Amygdala (tissue), 56 donors: ENCODE results near the gene TTC23.

Experiments
- DNase-seq, 56 donors: peaks; one replicate each; lab custom pipeline; 2025; lab: John Stamatoyannopoulos, UW

Gene TTC23

DNA sequence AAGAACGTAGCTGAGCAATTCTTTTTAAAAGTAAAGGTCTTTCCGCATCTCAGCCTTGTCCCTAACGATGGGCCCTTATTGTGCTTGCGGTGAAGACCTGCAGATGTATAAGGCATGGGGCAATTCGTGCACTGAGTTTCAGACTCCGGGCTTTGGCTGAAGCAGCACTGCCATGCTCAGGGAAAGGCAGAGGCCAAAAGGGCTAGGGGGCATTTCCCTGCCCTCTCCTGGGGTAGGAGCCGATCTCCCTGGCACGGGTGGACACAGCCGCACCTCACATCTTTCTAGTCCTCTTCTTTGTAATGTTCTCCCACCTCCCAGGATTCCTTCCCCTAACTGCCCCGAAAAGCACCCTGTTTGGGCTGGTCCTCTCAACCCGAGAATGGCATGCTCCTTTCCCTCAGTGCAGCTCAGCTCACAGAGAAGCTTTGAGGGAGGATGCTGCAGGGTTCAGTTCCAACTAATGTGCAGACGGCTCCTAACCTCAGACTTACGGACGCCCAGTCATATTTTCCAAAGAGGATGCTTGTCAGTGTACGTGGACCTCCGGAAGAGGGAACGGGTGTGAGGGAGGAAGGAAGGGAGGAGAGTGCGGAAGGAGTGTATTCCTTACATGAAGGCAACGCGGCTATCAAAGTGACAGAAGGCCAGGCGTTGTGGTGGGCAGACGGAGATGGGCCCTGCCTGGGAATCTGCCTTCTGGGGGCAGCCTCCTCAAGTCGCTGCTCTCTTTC lies 83.3 kb downstream of the TTC23 start:
- DNase-seq: no peak

DNA sequence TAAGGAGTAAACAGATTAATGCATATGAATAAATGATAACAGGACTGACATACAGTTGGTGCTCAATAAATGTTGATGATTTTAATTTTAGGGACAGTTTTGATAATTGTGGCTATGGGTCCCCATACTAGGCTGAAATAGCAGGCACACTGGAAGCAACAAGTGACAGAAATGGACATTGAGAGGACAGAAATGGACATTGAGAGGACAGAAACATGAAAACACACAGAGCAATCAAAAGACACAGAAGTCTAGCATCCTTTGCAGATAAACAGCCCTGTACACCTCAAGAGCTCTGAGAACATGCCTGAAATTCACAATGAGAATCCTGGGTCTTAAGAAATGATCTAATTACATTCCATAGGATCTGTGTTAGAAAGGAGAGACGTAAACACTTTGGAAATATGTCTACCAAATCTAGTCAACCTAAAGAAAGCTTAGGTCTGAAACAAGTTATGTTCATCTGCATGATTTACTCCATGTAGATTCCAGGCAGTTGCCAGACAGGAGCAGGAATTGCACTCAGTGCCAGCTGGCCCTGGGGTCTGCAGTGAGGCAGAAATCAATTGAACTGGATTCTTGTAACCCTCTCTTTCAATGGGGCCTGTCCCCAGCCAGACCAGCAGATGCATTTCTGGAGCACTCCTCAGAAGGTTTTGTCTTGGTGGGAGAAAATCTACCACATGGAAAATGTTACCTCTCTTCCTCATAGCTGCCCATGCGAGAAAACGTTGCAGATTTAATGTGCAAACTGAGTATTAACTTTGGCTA lies 84.2 kb downstream of the TTC23 start:
- DNase-seq: no peak

DNA sequence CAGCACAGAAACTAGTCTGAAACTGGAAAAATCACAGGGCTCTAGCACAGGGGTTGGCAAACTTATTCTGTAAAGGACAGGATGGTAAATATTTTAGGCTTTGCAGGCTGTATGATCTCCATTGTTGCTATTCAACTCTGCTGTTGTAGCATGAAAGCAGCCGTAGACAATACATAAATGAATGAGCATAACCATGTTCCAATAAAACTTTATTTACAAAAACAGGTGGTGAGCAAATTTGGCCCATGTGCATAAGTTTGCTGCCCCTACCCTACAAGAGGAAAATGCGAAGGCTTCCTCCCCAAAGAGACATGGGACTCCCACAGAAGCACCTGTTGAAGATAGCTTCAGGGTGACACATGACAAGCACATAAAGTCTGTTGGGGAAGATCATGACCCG lies 85.3 kb downstream of the TTC23 start:
- DNase-seq: no peak

DNA sequence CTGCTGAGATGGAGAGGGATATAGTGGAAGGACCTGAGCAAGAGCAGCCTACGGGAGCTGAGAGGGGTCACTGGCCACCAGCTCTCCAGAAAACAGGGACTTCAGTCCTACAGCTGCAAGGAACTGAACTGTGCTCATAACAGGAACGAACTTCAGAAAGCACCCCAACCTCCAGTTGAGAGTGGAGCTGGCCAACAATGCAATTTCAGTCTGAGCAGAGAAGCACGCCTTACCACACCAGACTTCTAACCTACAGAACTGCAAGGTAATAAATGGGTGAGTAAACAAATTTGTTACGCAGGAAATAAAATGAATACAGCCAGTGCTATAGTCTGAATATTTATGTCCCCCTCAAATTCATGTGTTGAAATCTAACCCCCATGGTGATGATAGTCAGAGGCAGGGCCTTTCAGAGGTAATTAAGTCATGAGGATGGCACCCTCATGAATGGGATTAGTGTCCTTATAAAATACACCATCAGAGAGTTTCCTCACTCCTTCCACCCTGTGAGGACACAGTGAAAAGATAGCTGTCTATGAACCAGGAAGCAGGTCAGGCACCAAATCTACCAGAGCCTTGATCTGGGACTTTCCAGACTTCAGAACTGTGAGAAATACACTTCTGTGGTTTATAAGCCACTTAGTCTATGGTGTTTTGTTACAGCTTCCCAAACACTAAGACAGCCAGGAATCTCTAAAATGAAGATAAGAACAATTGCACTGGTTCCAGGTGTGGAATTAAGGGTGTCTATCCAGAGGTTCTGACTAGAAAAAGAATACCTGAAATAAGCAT lies 85.9 kb downstream of the TTC23 start:
- DNase-seq: no peak

DNA sequence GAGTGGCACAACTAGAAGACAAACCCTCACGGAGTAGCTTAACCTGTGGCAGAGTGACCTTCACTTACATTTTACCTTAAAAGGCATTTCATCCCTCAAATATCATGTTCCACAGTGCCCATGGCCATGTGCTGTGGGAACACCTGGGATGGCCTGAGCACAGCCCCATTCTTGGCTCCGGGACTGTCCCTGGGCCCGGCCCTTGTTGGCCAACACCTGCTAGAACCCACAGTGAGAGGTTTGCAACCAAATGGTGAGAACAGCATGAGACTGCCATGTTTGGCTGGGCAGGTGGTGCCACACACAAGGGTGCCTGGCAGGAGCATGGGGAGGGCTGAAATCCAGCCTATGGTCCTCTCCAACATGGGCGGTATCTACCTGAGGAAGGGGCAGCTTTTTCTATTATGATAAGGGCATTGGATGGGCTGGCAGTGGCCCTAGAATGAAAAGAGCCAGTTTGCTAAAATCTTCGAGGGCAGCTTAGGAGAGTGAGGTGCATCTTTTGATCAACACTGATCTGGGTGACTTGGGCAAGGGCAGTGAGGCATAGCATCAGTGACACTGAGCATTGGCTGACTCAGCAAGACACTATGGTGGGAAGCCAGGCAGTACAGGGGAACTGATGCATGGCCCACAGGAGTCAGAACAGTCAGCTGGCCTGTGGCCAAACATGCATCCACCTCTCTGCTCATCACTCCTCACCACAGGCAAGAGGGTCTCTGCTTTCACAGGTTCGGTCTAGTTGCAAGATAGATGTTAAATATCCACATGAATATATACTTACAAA lies 90.6 kb downstream of the TTC23 start:
- no peak for DNase-seq

DNA sequence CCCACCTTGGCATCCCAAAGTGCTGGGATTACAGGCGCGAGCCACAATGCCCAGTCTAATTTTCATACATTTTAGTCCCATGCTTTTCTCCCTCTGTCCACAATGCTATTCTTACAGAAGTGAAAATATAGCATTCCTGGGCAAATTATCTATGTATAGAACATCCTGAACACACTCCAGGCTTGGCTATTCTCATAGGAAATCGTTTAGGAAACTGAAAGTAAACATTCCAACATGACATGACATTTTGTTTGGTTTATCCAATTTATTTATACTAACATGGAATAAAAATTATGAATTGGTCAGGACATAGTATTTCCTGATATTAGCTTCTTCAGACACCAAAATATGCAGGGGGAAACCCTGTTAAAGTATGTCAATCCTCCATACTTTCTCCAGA lies 91.9 kb downstream of the TTC23 start:
- no peak for DNase-seq

DNA sequence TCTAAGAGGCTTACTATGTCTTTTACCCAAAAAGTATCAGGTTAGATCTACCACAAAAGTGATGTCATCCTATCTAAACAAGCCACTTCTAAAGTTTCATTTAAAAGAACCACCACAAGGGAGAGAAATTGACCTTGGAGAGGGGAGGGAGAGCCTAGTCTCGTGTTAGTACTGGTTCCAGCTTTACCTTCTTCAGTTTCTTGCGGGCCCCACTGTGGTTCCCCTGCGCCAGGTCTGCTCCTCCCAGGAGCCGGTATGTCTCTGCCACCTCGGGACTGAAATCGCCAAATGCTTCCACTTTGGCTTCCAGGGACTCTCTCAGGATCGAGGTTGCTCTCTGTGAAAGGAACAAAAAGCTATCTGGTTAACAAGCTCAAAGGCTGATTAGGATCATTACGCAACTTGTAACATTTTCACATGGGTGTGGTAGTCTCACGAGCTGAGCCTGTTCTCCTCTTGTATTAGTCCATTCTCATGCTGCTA lies 93.4 kb downstream of the TTC23 start:
- DNase-seq: no peak

DNA sequence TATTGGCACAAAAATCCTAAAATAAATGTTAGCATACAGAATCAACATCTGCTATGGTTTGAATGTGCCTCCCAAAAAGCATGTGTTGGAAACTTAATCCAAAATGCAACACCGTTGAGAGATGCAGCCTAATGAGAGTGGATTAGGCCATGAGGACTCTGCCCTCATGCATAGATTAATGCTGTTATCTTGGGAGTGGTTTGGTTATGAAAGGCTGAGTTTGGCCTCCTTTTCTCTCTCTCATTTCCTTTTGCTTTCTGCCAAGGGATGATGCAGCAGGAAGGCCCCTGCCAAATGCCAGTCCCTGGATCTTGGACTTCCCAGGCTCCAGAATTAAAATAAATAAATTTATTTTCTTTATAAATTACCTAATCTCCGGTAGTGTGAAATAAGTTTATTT lies 95.1 kb downstream of the TTC23 start:
- DNase-seq: no peak

DNA sequence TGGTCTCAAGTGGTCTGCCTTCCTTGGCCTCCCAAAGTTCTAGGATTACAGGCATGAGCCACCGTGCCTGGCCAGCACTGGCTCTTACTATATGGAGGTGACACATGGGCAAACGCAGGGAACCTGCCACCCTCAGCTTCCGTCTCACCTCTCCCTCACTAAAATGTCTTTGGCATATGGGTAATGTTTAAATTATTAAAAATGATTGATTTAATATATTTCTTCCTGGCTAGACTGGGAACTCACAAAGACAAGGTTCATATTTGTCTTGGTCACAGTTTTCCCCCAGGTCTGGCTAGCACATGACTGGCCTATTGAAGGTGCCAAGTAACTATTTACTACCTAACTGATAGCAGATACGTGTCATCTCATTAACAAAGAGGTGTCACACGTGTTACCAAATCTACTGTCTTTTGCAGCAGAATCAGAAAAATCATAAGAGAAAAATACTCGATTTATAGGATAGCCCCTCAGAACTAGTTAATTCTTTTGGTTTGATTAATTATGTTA lies 96.3 kb downstream of the TTC23 start:
- no peak for DNase-seq

DNA sequence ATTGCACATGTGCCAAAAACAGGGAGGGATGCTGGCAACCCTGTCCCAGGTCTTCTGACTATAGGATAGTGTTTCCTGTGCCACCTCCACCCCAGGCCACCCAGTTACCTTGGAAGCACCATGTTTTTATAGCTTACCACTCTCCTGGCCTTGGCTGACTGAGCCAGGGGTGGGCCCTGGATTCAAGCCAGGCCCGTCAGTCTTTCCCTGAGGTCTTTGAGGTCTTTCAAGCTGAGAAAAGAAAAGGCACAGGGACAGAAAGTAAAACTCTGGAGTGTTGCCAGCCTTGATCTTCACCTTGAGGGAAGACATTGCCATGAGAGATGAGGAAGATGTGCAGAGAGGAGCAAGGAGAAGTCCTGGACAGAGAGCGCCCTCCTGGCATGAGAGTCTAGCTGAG lies 98.2 kb downstream of the TTC23 start:
- no peak for DNase-seq

DNA sequence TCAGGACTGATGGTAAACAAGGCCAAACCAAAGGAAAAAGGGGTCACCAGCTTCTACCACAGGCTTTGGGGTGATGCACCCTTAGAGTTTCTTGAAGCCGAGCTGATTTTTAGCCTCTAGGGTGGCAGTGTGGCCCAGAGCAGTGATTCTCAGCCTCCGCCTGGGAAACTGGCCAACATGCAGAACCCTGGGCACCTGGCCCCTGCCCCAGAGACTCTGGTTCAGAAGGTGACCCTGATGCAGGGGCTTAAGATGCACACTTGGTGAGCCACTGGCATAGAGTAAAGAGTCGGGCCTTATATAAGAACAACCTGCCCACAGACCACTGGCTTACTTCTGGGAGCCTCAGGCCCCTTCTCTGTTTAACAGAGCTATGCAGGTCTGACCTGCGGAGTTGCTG lies 100.0 kb downstream of the TTC23 start:
- no peak for DNase-seq

DNA sequence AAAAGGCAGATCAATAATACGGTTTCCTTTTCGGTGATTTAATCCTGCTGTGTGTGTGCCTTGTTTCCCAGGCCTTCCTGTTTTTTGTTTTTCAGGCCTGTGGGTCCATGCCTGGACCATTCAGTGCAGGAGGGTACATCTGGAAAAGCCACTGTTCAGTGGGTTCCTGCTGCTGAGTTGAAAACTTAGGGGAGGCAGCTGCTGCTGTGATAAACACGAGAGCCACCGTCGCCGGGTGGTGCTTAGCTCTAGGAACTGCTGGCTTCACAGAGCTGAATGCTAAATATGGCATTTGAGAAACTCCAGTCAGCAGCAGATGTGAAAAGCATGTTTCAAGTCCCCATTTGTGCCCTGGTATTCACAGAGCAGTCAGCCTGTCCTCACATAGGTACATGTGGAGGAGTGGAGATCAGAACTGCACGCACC lies 100.5 kb downstream of the TTC23 start:
- peak in 2 of 56 donors; percentile 19 to 26 for DNase-seq

DNA sequence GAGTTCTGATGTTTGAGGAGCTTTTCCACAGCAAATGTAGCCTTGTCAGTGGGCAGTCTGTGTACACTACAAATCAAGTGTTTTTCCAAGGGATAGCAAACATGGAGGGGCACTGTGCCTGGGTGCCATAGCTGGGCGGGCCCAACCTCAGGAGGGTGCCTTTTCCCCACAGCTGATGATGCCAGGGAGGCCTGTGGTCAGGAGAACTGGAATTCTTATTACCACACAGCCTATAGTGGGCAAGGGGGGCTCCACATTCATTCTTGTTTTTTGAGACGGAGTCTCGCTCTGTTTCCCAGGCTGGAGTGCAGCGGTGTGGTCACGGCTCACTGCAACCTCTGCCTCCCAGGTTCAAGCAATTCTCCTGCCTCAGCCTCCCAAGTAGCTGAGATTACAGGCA lies 102.7 kb downstream of the TTC23 start:
- DNase-seq: no peak

DNA sequence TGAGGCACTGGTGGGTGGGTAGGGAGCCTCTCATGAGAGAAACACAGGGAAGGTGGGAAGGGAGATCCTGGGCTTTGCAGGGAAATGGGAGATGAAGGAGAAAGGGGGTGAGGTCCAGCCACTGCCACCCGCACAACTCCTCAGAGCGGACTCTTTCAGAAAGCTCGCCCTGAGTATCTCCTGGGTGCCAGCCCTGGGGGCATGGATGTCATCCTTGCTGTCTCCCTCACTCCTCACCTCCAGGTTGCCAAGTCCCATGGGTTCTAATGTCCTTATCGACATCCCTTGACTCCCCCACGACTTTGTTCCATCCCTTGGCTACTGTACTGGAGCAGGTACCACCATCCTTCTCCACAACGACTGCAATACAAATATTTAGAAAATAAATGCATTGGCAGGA lies 103.6 kb downstream of the TTC23 start:
- no peak for DNase-seq

DNA sequence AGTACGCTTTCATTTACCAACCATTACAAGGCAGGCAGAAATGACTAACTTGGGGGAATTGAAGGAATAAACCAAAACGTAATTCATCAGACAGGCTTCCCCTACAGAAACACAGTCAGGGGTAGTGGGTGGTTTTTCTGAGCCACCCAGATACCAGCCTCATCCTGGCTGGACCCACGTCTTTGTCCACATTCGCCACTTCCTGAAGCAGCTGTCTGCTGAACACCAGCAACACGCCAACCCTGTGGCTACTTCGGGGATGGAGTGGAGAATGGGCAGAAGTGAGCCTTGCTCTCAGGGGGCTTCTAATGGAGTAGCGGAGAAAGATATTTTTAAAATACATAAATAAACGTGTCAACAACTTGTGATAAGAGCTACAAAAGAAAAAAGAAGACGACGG lies 104.4 kb downstream of the TTC23 start:
- DNase-seq: no peak

DNA sequence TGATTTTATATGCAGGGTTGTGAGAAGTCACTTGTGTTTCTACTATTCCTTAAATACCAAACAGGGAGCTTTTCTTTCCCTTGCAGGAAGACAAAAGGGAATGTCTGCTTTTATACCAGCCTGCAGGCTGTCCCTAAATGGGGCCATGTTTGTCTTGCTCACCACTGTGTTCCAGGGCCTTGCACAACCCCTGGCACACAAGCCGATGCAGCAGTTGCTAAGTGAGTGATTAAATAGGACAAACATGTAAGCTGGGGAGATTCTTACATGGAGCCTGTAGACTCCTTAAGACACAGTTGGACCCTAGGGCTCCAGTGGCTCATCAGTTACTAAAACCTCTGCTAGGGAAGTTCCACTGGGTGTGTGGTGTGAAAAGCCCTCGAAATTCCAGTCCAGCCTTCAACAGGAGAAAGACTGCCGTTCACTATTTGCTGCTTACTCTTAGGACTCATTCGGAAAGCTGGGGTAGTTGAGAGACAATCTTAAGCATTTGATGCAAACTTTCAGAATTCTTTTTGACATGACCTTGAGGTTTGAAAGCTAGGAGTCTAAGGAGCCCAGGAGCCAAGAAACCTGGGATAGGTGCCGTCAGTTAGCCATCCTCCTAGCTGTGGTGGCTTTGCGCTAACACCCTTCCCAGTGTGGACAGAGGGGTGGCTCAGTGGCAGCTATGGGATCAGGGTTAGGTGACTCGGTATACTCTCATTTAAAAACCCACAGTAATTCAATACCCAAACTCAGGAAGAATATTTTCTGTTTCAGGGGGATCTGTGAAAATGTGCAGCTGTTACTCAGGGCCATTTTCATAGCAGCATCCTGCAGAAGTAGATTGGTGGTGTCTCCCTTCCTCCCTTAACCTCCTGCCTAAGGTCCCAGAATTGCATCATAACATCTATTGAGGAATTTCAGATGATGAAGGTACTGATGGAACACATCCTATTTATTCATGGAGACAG lies 105.4 kb downstream of the TTC23 start:
- DNase-seq: peak in 7 of 56 donors; percentile 15 to 52 (median 23)

DNA sequence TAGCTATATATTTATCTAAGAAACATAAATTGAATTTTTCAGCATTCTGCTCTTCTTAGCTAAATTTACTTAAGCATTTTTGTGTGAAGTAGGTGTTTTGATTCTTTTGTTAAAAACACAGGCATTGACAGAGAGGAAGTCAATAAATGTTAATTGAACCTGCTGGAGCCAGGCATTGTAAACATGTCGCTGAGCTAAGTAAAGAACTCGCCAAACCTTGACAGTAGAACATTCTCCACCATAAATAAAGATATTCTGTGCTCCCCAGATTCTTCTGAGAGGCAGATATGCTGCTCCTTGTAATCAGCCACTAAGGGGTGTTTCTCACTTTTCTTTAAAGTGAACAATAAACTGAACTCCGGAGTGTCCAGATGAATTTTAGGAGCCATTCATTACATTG lies 106.1 kb downstream of the TTC23 start:
- no peak for DNase-seq

DNA sequence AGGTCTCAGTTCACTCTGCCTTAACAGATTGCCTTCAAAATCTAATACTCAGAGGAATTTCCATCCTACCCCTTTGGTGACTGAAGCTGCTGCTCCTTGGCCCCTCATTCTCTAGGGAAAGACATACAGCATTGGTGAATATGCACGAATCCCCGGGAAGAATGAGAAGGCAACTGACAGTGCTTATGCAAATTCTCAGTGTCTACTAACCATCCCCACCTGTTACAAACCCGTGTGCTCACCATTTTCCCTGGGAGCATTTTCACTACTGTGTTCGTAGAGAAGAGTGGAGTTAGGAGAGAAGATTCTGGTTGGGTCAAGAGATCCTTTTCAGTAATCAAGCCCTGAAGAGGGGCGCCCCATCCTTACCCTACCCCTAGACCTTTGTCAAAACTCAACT lies 106.8 kb downstream of the TTC23 start:
- DNase-seq: no peak

DNA sequence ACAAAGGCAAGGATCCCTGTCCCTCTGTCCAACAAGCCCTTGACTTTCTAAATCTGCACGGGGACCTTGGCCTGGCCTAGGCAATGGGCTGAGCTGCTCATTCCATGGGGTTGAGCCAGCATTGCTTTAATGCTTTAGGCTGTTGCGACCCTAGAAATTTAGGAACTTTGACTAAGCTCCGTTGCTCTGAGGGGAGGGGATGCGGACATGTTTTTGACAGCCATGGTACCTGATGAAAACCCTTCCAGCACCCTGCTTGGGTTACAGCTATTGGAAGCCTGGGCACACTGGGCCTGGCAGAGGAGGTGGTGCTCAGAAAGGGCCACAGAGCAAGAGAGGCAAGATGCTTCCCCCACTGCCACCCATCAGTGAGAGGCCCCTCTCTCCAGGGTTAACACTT lies 107.4 kb downstream of the TTC23 start:
- DNase-seq: no peak
